Kidney epithelial cell (primary cell): ENCODE data around the gene P3H3. TPM values are rescaled to one million over a fixed set of nuclear protein-coding genes. Genes with fewer than 3 reads are reported as not detected.

ENCODE experiments used
- total RNA-seq: library from RNA; depleted of rRNA; stranded (reverse); fragments of >200 nt; gene quantifications from 2 replicates; pipeline ENCODE4 v1.2.3, GENCODE V29; 2015

Gene P3H3
- total RNA-seq, 1 donor from 2014 or later: 21.8 TPM

Other genes with a start within 250 kb of the P3H3 start
- 276 and 287 TPM in 2 replicates for gene CHD4, start 221.0 kb upstream of the P3H3 start, total RNA-seq
- gene LPAR5, start 192.4 kb upstream of the P3H3 start, total RNA-seq: 3.8 and 5.2 TPM in 2 replicates
- gene ACRBP, start 181.0 kb upstream of the P3H3 start, total RNA-seq: 0.75 and 0.89 TPM in 2 replicates
- 31.8 and 34.1 TPM in 2 replicates for gene ING4, start 165.3 kb upstream of the P3H3 start, total RNA-seq
- 34.0 and 36.6 TPM in 2 replicates for gene ZNF384, start 139.0 kb upstream of the P3H3 start, total RNA-seq
- 0.07 and 0.13 TPM in 2 replicates for gene PIANP, start 127.6 kb upstream of the P3H3 start, total RNA-seq
- gene COPS7A, start 104.4 kb upstream of the P3H3 start, total RNA-seq: 65.2 and 69.1 TPM in 2 replicates
- 190 and 216 TPM in 2 replicates for gene MLF2, start 75.3 kb upstream of the P3H3 start, total RNA-seq
- 169 and 193 TPM in 2 replicates for gene PTMS, start 62.0 kb upstream of the P3H3 start, total RNA-seq
- not detected in 2 replicates for gene LAG3, start 55.9 kb upstream of the P3H3 start, total RNA-seq
- 0.08 TPM in 1 of 2 replicates, not detected in the other for gene CD4, start 38.9 kb upstream of the P3H3 start, total RNA-seq
- gene GPR162, start 6.6 kb upstream of the P3H3 start, total RNA-seq: 0.21 and 0.75 TPM in 2 replicates
- 0.34 and 0.38 TPM in 2 replicates for gene GNB3, start 12.5 kb downstream of the P3H3 start, total RNA-seq
- gene CDCA3, start 22.9 kb downstream of the P3H3 start, total RNA-seq: 5.8 and 8.3 TPM in 2 replicates
- gene USP5, start 23.7 kb downstream of the P3H3 start, total RNA-seq: 70.1 and 77.2 TPM in 2 replicates
- gene TPI1, start 39.1 kb downstream of the P3H3 start, total RNA-seq: 499 and 519 TPM in 2 replicates
- gene SPSB2, start 44.9 kb downstream of the P3H3 start, total RNA-seq: 10.1 and 11.9 TPM in 2 replicates
- gene LRRC23, start 76.4 kb downstream of the P3H3 start, total RNA-seq: 11.6 and 12.8 TPM in 2 replicates
- gene ENO2, start 86.2 kb downstream of the P3H3 start, total RNA-seq: 27.0 and 33.7 TPM in 2 replicates
- gene ATN1, start 99.6 kb downstream of the P3H3 start, total RNA-seq: 32.7 and 38.6 TPM in 2 replicates
- gene RNU7-1, start 115.4 kb downstream of the P3H3 start, total RNA-seq: not detected in 2 replicates
- gene C12orf57, start 115.6 kb downstream of the P3H3 start, total RNA-seq: 216 and 236 TPM in 2 replicates
- 17.0 and 31.3 TPM in 2 replicates for gene PTPN6, start 122.9 kb downstream of the P3H3 start, total RNA-seq
- gene PHB2, start 142.3 kb downstream of the P3H3 start, total RNA-seq: 360 and 474 TPM in 2 replicates
- gene EMG1, start 142.5 kb downstream of the P3H3 start, total RNA-seq: 32.4 and 33.3 TPM in 2 replicates
- 11.8 and 12.5 TPM in 2 replicates for gene LPCAT3, start 190.1 kb downstream of the P3H3 start, total RNA-seq
- 2.8 and 4.0 TPM in 2 replicates for gene C1S, start 232.3 kb downstream of the P3H3 start, total RNA-seq